Liver (tissue), 9 donors: ENCODE data around the gene XCL1. TPM values are rescaled to one million over a fixed set of nuclear protein-coding genes. Genes with fewer than 3 reads are reported as not detected.

ENCODE experiments used
- DNase-seq: peaks from one replicate; pipeline ENCODE4 v3.0.0-alpha.2; 2017; ENCODE audit warnings: low spot score
- H3K27ac ChIP-seq, 2 donors: one replicate each; pipeline ENCODE4 v1.7.0; 2013; ENCODE audit warnings: inconsistent platforms in 2 of 2, low read length in 2 of 2, control low read depth in 1 of 2, low read depth in 1 of 2, mild to moderate bottlenecking in 1 of 2
- H3K27me3 ChIP-seq, 4 donors: one replicate each; pipeline versions ENCODE4 v1.6.1 to v1.7.0; 2013; ENCODE audit warnings: low read length in 3 of 4, inconsistent platforms in 1 of 4, mild to moderate bottlenecking in 1 of 4, moderate library complexity in 1 of 4; ENCODE audit not compliant: control insufficient read depth in 4 of 4, insufficient read depth in 4 of 4
- H3K36me3 ChIP-seq, 4 donors: one replicate each; pipeline versions ENCODE4 v1.6.1 to v1.7.0; 2013; ENCODE audit warnings: low read length in 3 of 4, mild to moderate bottlenecking in 3 of 4, low read depth in 1 of 4, moderate library complexity in 1 of 4; ENCODE audit not compliant: control insufficient read depth in 4 of 4, insufficient read depth in 3 of 4
- H3K4me1 ChIP-seq, 4 donors: one replicate each; pipeline versions ENCODE4 v1.6.1 to v1.7.0; 2013; ENCODE audit warnings: low read length in 3 of 4, mild to moderate bottlenecking in 3 of 4, moderate library complexity in 1 of 4; ENCODE audit not compliant: control insufficient read depth in 4 of 4, insufficient read depth in 4 of 4
- H3K4me3 ChIP-seq, 3 donors: one replicate each; pipeline versions ENCODE4 v1.6.1 to v1.7.0; 2013; ENCODE audit warnings: low read length in 3 of 3, control low read depth in 1 of 3, low read depth in 1 of 3, mild to moderate bottlenecking in 1 of 3
- H3K9ac ChIP-seq, 2 donors: one replicate each; pipeline ENCODE4 v1.7.0; 2013; ENCODE audit warnings: low read length in 2 of 2, mild to moderate bottlenecking in 2 of 2, moderate library complexity in 2 of 2, control low read depth in 1 of 2, low read depth in 1 of 2
- H3K9me3 ChIP-seq, 4 donors: one replicate each; pipeline versions ENCODE4 v1.6.1 to v1.7.0; 2013; ENCODE audit warnings: low read length in 3 of 4; ENCODE audit not compliant: control insufficient read depth in 4 of 4
- CTCF ChIP-seq: fragments of 150-350 bp; IDR thresholded peaks from 2 replicates; pipeline ENCODE4 v1.5.1; 2017; ENCODE audit warnings: improper control_type of control experiment, low read depth, low read length; ENCODE audit not compliant: missing input control
- FOXA1 ChIP-seq: IDR thresholded peaks from 2 replicates; pipeline ENCODE4 v1.6.1; 2016; ENCODE audit warnings: antibody characterized with exemption
- FOXA2 ChIP-seq: IDR thresholded peaks from 2 replicates; pipeline ENCODE4 v1.6.1; 2016; ENCODE audit warnings: antibody characterized with exemption
- GABPA ChIP-seq, 2 donors: IDR thresholded peaks in 1 of 2; conservative IDR thresholded peaks in 1 of 2; 2 replicates each; pipeline ENCODE4 v1.6.1; 2016; ENCODE audit warnings: antibody characterized with exemption in 2 of 2, mild to moderate bottlenecking in 1 of 2, moderate library complexity in 1 of 2
- HNF4A ChIP-seq, 2 donors: conservative IDR thresholded peaks; 2 replicates each; pipeline ENCODE4 v1.6.1; 2016; ENCODE audit warnings: antibody characterized with exemption in 2 of 2, mild to moderate bottlenecking in 2 of 2
- HNF4G ChIP-seq: IDR thresholded peaks from 2 replicates; pipeline ENCODE4 v1.6.1; 2016; ENCODE audit warnings: antibody characterized with exemption
- JUND ChIP-seq, 2 donors: IDR thresholded peaks; 2 replicates each; pipeline ENCODE4 v1.6.1; 2016; ENCODE audit warnings: antibody characterized with exemption in 2 of 2
- MAX ChIP-seq: IDR thresholded peaks from 2 replicates; pipeline ENCODE4 v1.6.1; 2016; ENCODE audit warnings: antibody characterized with exemption
- RAD21 ChIP-seq, 2 donors: IDR thresholded peaks; 2 replicates each; pipeline ENCODE4 v1.6.1; 2016; ENCODE audit warnings: antibody characterized with exemption in 2 of 2, mild to moderate bottlenecking in 2 of 2
- SP1 ChIP-seq: IDR thresholded peaks from 2 replicates; pipeline ENCODE4 v1.6.1; 2018; ENCODE audit warnings: antibody characterized with exemption, mild to moderate bottlenecking
- YY1 ChIP-seq: IDR thresholded peaks from 2 replicates; pipeline ENCODE4 v1.6.1; 2016; ENCODE audit warnings: antibody characterized with exemption, mild to moderate bottlenecking
- ZBTB33 ChIP-seq: IDR thresholded peaks from 2 replicates; pipeline ENCODE4 v1.6.1; 2016; ENCODE audit warnings: antibody characterized with exemption
- WGBS: extraction: QIAGEN DNeasy Blood & Tissue Kit; methylation state at CpG from one replicate; pipeline ENCODE4 v1.1.7; 2013; 5-methylcytosine and 5-hydroxymethylcytosine counted together
- polyA plus RNA-seq, 2 donors: library from polyadenylated mRNA; stranded (reverse) in 1 of 2; unstranded in 1 of 2; fragments of 200-250 nt in 1 of 2; fragments of >200 nt in 1 of 2; fragmentation: Nextera tagmentation in 1 of 2; extraction: Ambion mirVana in 1 of 2; gene quantifications; one replicate each; pipeline versions ENCODE4 v1.2.1 to v1.2.3, GENCODE V29; 2013 to 2015
- total RNA-seq, 2 donors: library from RNA; depleted of rRNA; stranded (reverse); fragments of >200 nt; gene quantifications; one replicate each; pipeline ENCODE4 v1.2.3, GENCODE V29; 2014
- donor health status: healthy.
- donor health status: healthy.
- donor health status: healthy.
- donor health status: healthy.
- donor health status: healthy.

XCL1 gene
- total and polyA plus RNA-seq, 4 donors: 0.17 to 0.33 (median 0.22) TPM

- TF ChIP-seq HNF4A (conservative IDR thresholded peaks at IDR 0.05) (no peak), RAD21 (IDR thresholded peaks at IDR 0.05) (peak; percentile 96 to 99), SP1 (no peak), FOXA1 (no peak), HNF4G (no peak), CTCF (peak; percentile 88), JUND (IDR thresholded peaks at IDR 0.05) (no peak), FOXA2 (no peak), ZBTB33 (no peak), GABPA (IDR thresholded peaks at IDR 0.05 in 1 of 2, conservative IDR thresholded peaks at IDR 0.05 in 1 of 2) (no peak), MAX (no peak)
- Histone ChIP-seq H3K27ac (no peak overlapping the region), H3K4me3 (no peak overlapping the region), H3K4me1 (no peaks in the 10 kb centered on the region), H3K9ac (no peak overlapping the region), H3K27me3 (no peaks in the 10 kb centered on the region), H3K9me3 (no peaks in the 10 kb centered on the region), H3K36me3 (no peaks in the 10 kb centered on the region)
- peak; percentile 71 for DNase-seq
- 35% methylated on average over 4 of the region's 4 CpGs for WGBS
Measured at GRCh38 chr1:168603501-168604110, 27.2 kb downstream of the XCL1 start.

GRCh38 chr1:168605443-168605842 lies 29.0 kb downstream of the XCL1 start:
- no peak for DNase-seq

More at GRCh38 chr1:168605443-168605842, 29.0 kb downstream of the XCL1 start:
- no peaks in the 10 kb centered on the region for H3K36me3 ChIP-seq
- TF ChIP-seq YY1 (no peak), ZBTB33 (no peak)
- H3K27ac ChIP-seq: no peak overlapping the region
- H3K27me3 ChIP-seq: no peaks in the 10 kb centered on the region
- no peaks in the 10 kb centered on the region for H3K9me3 ChIP-seq
- no peak overlapping the region for H3K4me3 ChIP-seq
- no peak overlapping the region for H3K9ac ChIP-seq
- H3K4me1 ChIP-seq: no peaks in the 10 kb centered on the region
